ENCODE measurements around the gene RNASE3.
"Not testable (repeated sequence)": the region's sequence is repeated elsewhere in the genome, so short reads cannot be mapped to it uniquely, and the experiment has no call there.

Gene RNASE3

GRCh38 chr14:20891126-20891825 is at the start of gene RNASE3:
Gene RNASE3 (plus strand): TSS chr14:20891385. CDS start chr14:20891687, 302 bp downstream.
- not testable (repeated sequence) for DNase-seq

- DNase-seq: no peak
Observed at GRCh38 chr14:20846560-20846959, 44.6 kb upstream of the RNASE3 start.

GRCh38 chr14:20848316-20848954 is 42.8 kb upstream of the RNASE3 start:
- DNase-seq: no peak

- no peak for DNase-seq
Observed at GRCh38 chr14:20848955-20849570, 42.1 kb upstream of the RNASE3 start.

GRCh38 chr14:20853042-20853441 is 38.1 kb upstream of the RNASE3 start:
- no peak for DNase-seq

- no peak for DNase-seq
Observed at GRCh38 chr14:20855652-20856291, 35.4 kb upstream of the RNASE3 start.

- no peak for DNase-seq
Observed at GRCh38 chr14:20857207-20857606, 34.0 kb upstream of the RNASE3 start.

GRCh38 chr14:20857630-20858261 is 33.4 kb upstream of the RNASE3 start:
- DNase-seq: peak; percentile 32 to 63 (median 57)

- no peak for DNase-seq
Observed at GRCh38 chr14:20866194-20866593, 25.0 kb upstream of the RNASE3 start.

- no peak for DNase-seq
Observed at GRCh38 chr14:20866963-20867362, 24.2 kb upstream of the RNASE3 start.

GRCh38 chr14:20873370-20874177 is 17.6 kb upstream of the RNASE3 start:
- peak; percentile 56 to 71 (median 70) for DNase-seq

GRCh38 chr14:20877016-20877415 is 14.2 kb upstream of the RNASE3 start:
- DNase-seq: no peak

- DNase-seq: no peak
Observed at GRCh38 chr14:20878695-20879094, 12.5 kb upstream of the RNASE3 start.

- not testable (repeated sequence) for DNase-seq
Observed at GRCh38 chr14:20881229-20881628, 10.0 kb upstream of the RNASE3 start.

- DNase-seq: not testable (repeated sequence)
Observed at GRCh38 chr14:20882787-20883186, 8.4 kb upstream of the RNASE3 start.

GRCh38 chr14:20888411-20888810 is 2.8 kb upstream of the RNASE3 start:
- DNase-seq: not testable (repeated sequence)

- DNase-seq: not testable (repeated sequence)
Observed at GRCh38 chr14:20895322-20895721, 4.1 kb downstream of the RNASE3 start.

GRCh38 chr14:20904393-20905029 is 13.3 kb downstream of the RNASE3 start:
- no peak for DNase-seq

- DNase-seq: no peak
Observed at GRCh38 chr14:20905676-20906075, 14.5 kb downstream of the RNASE3 start.

- DNase-seq: no peak
Observed at GRCh38 chr14:20907214-20907613, 16.0 kb downstream of the RNASE3 start.

GRCh38 chr14:20910822-20911221 is 19.6 kb downstream of the RNASE3 start:
- DNase-seq: not testable (repeated sequence)
